ENCODE measurements around the gene ANO2.

- TF ChIP-seq CREB5 (CRISPR knock-in tag; IDR thresholded peaks at IDR 0.05; ENCODE audit: low read depth) (no peak), PPARA (CRISPR knock-in tag; IDR thresholded peaks at IDR 0.05; ENCODE audit: borderline replicate concordance) (no peak)
These were observed 230.0 kb downstream of the ANO2 start for GRCh38 chr12:5715021-5715420.

All from SK-N-SH treated with all-trans-retinoic acid at 6 μM for 48 hours (cell line).